Measurements from ENCODE around the gene CROCC2. TPM values are rescaled to one million over a fixed set of nuclear protein-coding genes. Genes with fewer than 3 reads are reported as not detected.
A peak's percentile ranks its signal among the peaks of the same experiment; 100 is the strongest.

CROCC2 gene
- total RNA-seq, 1 experiment from 2014 or later = 0.38 TPM

DNA sequence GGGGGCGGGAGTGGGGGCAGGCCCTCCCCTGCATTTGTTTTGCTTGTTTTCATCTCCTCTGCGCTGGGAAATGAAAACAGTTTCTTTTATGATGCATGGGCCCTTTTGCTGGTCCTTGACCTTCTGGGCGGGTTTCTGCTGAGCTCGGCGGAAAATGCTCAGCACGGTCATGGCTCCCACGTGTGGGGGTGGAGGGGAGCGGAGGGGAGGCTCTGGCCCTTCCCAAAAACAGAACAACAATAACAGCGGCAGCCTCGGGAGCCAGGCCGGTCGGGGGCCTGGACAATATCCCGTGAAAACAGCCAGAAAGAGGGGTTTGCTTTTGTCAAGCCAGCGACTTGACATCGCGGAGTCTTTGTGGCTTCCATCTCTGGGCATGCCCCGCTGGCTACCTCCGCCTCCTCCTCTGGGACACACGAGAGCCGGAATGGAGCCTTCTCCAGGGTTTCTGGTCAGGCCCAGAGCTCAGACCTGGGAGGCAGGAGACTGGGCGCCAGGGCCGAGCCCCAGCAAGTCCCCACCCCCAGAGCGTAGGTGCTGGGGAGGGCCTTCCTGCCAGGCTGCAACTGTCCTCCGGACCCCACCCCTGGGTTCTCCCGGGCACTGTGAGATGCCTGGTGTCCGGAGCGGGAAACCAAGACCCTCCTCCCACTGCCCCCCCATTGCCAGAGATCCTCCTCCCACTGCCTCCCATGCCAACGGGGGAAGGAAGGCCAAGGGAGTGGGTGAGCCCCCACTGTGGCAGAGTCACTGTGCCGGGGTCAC, 56.3 kb downstream of the CROCC2 start:
- DNase-seq = peak; percentile 87
- H3K4me3 ChIP-seq (ENCODE audit: insufficient read depth, low read depth, low read length) = no peak overlapping the region

DNA sequence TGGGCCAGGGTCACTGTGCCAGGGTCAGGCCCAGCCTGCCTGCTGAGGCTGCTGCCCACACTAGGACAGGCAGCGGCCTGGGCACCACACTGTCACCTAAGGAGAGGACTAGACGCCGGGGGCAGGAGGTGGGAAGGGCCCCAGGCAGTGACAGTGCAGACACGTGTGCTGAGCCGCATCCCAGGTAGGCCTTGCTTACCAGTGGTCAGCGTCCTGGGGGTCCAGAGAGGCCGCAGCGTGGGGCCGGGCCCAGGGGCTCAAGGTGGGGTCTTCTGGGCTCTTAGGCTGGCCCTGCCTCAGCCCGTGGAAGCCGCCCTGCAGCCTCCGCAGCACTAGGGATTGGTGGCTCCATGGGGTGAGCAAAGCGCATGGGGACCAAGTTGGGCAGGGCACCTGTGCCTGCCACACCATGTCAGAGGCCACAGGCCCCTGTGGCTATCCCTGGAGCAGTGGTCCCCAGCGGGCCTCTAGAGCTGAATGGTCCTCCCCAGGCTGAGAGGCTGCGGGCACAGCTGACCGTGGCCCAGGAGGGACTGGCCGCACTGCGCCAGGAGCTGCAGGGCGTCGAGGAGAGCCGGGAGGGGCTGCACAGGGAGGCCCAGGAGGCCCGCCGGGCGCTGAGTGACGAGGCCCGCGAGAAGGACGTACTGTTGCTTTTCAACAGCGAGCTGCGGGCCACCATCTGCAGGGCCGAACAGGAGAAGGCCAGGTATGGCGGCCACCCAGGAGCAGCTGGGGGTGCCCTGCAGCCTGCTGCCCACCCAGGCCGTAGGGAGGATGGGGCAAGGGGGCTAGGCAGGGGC, 57.1 kb downstream of the CROCC2 start:
- no peaks in the 10 kb centered on the region for H3K27me3 ChIP-seq (ENCODE audit: control insufficient read depth, insufficient read depth, low read length)
- H3K4me3 ChIP-seq (ENCODE audit: insufficient read depth, low read depth, low read length) = no peak overlapping the region
- H3K36me3 ChIP-seq (replicated peaks; ENCODE audit: control insufficient read depth, insufficient read depth, low read length) = no peaks in the 10 kb centered on the region
- DNase-seq = no peak

More for the DNA sequence above, 56.3 kb downstream of the CROCC2 start:
- H3K36me3 ChIP-seq (replicated peaks; ENCODE audit: control insufficient read depth, insufficient read depth, low read length) = no peaks in the 10 kb centered on the region
- no peaks in the 10 kb centered on the region for H3K27me3 ChIP-seq (ENCODE audit: control insufficient read depth, insufficient read depth, low read length)

- DNase-seq = peak; percentile 69
- no peak overlapping the region for H3K4me3 ChIP-seq (ENCODE audit: insufficient read depth, low read depth, low read length)
- no peaks in the 10 kb centered on the region for H3K27me3 ChIP-seq (ENCODE audit: control insufficient read depth, insufficient read depth, low read length)
- no peaks in the 10 kb centered on the region for H3K36me3 ChIP-seq (replicated peaks; ENCODE audit: control insufficient read depth, insufficient read depth, low read length)
These were observed 58.0 kb downstream of the CROCC2 start for GRCh38 chr2:240963868-240964703.

DNA sequence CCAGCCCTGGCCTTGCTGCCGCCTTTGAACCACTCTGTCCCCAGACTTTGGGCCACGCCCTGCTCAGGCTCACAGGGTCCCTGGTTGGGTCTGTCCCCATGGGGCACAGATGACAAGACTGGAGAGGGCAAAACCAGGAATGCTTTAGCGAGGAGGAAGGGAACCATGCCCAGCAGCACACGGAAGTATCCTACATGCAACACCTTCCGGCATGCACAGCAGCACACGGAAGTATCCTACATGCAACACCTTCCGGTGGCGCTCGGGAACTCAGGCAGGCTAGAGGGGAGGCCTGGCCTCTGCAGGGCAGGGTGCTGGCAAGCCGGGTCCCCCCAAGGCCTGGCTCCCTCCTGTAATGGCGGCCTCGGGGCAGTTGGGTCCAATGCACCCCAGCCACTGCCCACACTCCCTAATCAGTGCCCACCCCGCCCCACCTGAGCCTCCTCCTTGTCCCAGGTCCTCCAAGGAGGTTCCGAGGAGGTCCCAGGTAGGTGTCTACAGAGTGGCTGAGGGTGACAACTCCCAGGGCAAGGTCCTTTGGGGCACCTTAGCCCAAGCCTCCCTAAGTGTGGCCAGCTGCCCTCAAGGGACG, 58.7 kb downstream of the CROCC2 start:
- H3K36me3 ChIP-seq (replicated peaks; ENCODE audit: control insufficient read depth, insufficient read depth, low read length) = no peaks in the 10 kb centered on the region
- H3K27me3 ChIP-seq (ENCODE audit: control insufficient read depth, insufficient read depth, low read length) = no peaks in the 10 kb centered on the region
- no peak overlapping the region for H3K4me3 ChIP-seq (ENCODE audit: insufficient read depth, low read depth, low read length)
- no peak for DNase-seq

GRCh38 chr2:240965296-240965904, 59.3 kb downstream of the CROCC2 start:
- Histone ChIP-seq H3K27me3 (ENCODE audit: control insufficient read depth, insufficient read depth, low read length) (no peaks in the 10 kb centered on the region), H3K36me3 (replicated peaks; ENCODE audit: control insufficient read depth, insufficient read depth, low read length) (no peaks in the 10 kb centered on the region), H3K4me3 (ENCODE audit: insufficient read depth, low read depth, low read length) (no peak overlapping the region)
- peak; percentile 64 for DNase-seq

DNA sequence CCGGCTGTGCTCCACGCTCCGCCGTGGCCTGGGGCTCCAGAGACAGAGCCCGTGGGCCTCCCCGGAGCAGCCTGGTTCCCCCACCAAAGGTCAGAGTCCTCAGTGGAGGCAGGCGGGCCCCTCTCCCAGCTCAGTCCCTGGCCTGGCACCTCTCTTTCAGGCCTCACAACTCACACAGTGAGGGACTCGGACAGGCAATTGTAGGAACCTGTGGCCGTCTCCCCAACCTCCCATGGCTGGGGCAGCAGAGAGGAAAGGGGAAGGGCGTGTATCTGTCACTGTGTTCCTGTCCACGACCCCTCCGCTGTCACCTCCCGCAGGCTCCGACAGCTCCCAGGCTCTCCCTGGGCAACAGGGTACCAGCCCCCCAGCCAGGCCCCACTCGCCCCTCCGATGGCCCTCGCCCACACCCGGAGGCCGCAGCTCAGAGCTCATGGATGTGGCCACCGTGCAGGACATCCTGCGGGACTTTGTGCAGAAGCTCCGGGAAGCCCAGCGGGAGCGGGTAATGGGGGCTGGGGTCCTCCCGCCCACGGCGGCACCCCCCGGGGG, 59.8 kb downstream of the CROCC2 start:
- DNase-seq = peak; percentile 62
- Histone ChIP-seq H3K36me3 (replicated peaks; ENCODE audit: control insufficient read depth, insufficient read depth, low read length) (no peaks in the 10 kb centered on the region), H3K4me3 (ENCODE audit: insufficient read depth, low read depth, low read length) (no peak overlapping the region), H3K27me3 (ENCODE audit: control insufficient read depth, insufficient read depth, low read length) (no peaks in the 10 kb centered on the region)

- Histone ChIP-seq H3K27me3 (ENCODE audit: control insufficient read depth, insufficient read depth, low read length) (no peaks in the 10 kb centered on the region), H3K36me3 (replicated peaks; ENCODE audit: control insufficient read depth, insufficient read depth, low read length) (no peaks in the 10 kb centered on the region), H3K4me3 (ENCODE audit: insufficient read depth, low read depth, low read length) (no peak overlapping the region)
- peak; percentile 60 for DNase-seq
These were observed 60.3 kb downstream of the CROCC2 start for GRCh38 chr2:240966457-240966905.

DNA sequence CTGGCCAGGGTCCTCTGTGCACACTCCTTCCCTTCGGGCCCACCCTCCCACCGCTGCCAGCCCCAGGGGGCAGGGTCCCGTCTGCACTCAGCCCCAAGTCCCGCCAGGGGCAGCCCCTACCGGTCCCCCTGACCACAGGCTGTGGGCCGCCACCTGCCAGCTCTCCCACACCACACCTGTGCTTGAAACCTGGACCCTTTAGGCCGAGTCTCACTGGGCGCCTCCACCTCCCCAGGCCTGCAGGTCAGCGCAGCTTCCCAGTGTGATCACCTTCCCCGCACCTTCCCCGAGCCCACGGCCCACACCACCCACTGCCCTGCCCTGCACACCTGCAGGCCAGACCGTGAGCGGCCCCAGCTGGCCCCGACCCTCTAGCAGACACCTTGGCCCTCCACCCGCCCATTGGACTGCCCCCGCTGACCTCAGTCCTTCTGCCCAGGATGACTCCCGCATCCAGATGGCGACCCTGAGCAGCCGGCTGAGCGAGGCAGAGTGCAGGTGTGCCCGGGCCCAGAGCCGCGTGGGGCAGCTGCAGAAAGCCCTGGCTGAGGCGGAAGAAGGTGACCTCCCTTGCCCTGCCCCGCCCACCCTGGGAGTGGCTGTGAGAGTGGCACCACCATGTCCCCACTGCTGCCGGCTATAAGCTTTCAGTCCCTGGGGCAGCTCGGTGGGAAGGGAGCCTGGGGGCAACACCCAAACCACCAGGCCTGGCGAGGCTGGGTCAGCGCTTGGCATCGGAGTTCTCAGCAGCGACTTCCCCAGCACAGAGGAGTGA, 61.0 kb downstream of the CROCC2 start:
- H3K36me3 ChIP-seq (replicated peaks; ENCODE audit: control insufficient read depth, insufficient read depth, low read length) = no peaks in the 10 kb centered on the region
- peak; percentile 83 for DNase-seq
- no peak overlapping the region for H3K4me3 ChIP-seq (ENCODE audit: insufficient read depth, low read depth, low read length)
- H3K27me3 ChIP-seq (ENCODE audit: control insufficient read depth, insufficient read depth, low read length) = no peaks in the 10 kb centered on the region

GRCh38 chr2:240967681-240968621, 61.8 kb downstream of the CROCC2 start:
- Histone ChIP-seq H3K4me3 (ENCODE audit: insufficient read depth, low read depth, low read length) (no peak overlapping the region), H3K36me3 (replicated peaks; ENCODE audit: control insufficient read depth, insufficient read depth, low read length) (no peaks in the 10 kb centered on the region), H3K27me3 (ENCODE audit: control insufficient read depth, insufficient read depth, low read length) (no peaks in the 10 kb centered on the region)
- DNase-seq = peak; percentile 59

- DNase-seq = peak; percentile 85
- Histone ChIP-seq H3K36me3 (replicated peaks; ENCODE audit: control insufficient read depth, insufficient read depth, low read length) (no peaks in the 10 kb centered on the region), H3K27me3 (ENCODE audit: control insufficient read depth, insufficient read depth, low read length) (no peaks in the 10 kb centered on the region), H3K4me3 (ENCODE audit: insufficient read depth, low read depth, low read length) (no peak overlapping the region)
These were observed 62.8 kb downstream of the CROCC2 start for GRCh38 chr2:240968731-240969624.

GRCh38 chr2:240970104-240970503, 64.0 kb downstream of the CROCC2 start:
- DNase-seq = no peak
- Histone ChIP-seq H3K36me3 (replicated peaks; ENCODE audit: control insufficient read depth, insufficient read depth, low read length) (no peaks in the 10 kb centered on the region), H3K27me3 (ENCODE audit: control insufficient read depth, insufficient read depth, low read length) (no peaks in the 10 kb centered on the region), H3K4me3 (ENCODE audit: insufficient read depth, low read depth, low read length) (no peak overlapping the region)
